ENCODE measurements around the gene EHMT1. TPM values are rescaled to one million over a fixed set of nuclear protein-coding genes. Genes with fewer than 3 reads are reported as not detected.

The EHMT1 gene
- total and polyA plus RNA-seq, 2 of the 8 experiments (the other 6 are each of a cell fraction or from before 2014, with no cell fraction given), result 95.7 to 163 TPM

DNA sequence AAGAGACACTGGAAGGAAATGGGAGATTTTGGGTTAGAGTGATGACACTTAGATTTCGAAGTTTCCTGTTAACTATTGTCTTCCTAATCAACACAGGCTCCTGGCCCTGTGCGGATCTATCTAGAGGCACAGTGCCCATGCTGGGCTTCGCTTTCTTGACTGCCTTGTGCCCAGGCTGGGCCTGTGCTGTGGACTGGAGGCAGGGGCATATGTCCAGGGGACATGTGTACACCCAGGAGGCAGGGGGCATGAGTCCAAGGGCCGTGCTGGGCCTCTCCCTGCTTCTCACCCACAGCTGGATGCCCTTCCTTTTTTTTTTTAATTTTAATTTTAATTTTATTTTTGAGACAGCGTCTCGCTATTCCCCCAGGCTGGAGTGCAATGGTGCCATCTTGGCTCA is 37.6 kb downstream of the EHMT1 start (continued):
- TF ChIP-seq, protein P1, sequence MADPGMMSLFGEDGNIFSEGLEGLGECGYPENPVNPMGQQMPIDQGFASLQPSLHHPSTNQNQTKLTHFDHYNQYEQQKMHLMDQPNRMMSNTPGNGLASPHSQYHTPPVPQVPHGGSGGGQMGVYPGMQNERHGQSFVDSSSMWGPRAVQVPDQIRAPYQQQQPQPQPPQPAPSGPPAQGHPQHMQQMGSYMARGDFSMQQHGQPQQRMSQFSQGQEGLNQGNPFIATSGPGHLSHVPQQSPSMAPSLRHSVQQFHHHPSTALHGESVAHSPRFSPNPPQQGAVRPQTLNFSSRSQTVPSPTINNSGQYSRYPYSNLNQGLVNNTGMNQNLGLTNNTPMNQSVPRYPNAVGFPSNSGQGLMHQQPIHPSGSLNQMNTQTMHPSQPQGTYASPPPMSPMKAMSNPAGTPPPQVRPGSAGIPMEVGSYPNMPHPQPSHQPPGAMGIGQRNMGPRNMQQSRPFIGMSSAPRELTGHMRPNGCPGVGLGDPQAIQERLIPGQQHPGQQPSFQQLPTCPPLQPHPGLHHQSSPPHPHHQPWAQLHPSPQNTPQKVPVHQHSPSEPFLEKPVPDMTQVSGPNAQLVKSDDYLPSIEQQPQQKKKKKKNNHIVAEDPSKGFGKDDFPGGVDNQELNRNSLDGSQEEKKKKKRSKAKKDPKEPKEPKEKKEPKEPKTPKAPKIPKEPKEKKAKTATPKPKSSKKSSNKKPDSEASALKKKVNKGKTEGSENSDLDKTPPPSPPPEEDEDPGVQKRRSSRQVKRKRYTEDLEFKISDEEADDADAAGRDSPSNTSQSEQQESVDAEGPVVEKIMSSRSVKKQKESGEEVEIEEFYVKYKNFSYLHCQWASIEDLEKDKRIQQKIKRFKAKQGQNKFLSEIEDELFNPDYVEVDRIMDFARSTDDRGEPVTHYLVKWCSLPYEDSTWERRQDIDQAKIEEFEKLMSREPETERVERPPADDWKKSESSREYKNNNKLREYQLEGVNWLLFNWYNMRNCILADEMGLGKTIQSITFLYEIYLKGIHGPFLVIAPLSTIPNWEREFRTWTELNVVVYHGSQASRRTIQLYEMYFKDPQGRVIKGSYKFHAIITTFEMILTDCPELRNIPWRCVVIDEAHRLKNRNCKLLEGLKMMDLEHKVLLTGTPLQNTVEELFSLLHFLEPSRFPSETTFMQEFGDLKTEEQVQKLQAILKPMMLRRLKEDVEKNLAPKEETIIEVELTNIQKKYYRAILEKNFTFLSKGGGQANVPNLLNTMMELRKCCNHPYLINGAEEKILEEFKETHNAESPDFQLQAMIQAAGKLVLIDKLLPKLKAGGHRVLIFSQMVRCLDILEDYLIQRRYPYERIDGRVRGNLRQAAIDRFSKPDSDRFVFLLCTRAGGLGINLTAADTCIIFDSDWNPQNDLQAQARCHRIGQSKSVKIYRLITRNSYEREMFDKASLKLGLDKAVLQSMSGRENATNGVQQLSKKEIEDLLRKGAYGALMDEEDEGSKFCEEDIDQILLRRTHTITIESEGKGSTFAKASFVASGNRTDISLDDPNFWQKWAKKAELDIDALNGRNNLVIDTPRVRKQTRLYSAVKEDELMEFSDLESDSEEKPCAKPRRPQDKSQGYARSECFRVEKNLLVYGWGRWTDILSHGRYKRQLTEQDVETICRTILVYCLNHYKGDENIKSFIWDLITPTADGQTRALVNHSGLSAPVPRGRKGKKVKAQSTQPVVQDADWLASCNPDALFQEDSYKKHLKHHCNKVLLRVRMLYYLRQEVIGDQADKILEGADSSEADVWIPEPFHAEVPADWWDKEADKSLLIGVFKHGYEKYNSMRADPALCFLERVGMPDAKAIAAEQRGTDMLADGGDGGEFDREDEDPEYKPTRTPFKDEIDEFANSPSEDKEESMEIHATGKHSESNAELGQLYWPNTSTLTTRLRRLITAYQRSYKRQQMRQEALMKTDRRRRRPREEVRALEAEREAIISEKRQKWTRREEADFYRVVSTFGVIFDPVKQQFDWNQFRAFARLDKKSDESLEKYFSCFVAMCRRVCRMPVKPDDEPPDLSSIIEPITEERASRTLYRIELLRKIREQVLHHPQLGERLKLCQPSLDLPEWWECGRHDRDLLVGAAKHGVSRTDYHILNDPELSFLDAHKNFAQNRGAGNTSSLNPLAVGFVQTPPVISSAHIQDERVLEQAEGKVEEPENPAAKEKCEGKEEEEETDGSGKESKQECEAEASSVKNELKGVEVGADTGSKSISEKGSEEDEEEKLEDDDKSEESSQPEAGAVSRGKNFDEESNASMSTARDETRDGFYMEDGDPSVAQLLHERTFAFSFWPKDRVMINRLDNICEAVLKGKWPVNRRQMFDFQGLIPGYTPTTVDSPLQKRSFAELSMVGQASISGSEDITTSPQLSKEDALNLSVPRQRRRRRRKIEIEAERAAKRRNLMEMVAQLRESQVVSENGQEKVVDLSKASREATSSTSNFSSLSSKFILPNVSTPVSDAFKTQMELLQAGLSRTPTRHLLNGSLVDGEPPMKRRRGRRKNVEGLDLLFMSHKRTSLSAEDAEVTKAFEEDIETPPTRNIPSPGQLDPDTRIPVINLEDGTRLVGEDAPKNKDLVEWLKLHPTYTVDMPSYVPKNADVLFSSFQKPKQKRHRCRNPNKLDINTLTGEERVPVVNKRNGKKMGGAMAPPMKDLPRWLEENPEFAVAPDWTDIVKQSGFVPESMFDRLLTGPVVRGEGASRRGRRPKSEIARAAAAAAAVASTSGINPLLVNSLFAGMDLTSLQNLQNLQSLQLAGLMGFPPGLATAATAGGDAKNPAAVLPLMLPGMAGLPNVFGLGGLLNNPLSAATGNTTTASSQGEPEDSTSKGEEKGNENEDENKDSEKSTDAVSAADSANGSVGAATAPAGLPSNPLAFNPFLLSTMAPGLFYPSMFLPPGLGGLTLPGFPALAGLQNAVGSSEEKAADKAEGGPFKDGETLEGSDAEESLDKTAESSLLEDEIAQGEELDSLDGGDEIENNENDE (IDR thresholded peaks at IDR 0.05; ENCODE audit: insufficient replicate concordance, low read length), result no peak
- TF ChIP-seq GTF2F1 (IDR thresholded peaks at IDR 0.05; ENCODE audit: borderline replicate concordance, low read depth, low read length) (no peak), TCF12 (IDR thresholded peaks at IDR 0.05; ENCODE audit: low read depth, low read length) (no peak), EZH2 (IDR thresholded peaks at IDR 0.05; ENCODE audit: low read depth, low read length, severe bottlenecking) (no peak)
- TF ChIP-seq, protein P2, sequence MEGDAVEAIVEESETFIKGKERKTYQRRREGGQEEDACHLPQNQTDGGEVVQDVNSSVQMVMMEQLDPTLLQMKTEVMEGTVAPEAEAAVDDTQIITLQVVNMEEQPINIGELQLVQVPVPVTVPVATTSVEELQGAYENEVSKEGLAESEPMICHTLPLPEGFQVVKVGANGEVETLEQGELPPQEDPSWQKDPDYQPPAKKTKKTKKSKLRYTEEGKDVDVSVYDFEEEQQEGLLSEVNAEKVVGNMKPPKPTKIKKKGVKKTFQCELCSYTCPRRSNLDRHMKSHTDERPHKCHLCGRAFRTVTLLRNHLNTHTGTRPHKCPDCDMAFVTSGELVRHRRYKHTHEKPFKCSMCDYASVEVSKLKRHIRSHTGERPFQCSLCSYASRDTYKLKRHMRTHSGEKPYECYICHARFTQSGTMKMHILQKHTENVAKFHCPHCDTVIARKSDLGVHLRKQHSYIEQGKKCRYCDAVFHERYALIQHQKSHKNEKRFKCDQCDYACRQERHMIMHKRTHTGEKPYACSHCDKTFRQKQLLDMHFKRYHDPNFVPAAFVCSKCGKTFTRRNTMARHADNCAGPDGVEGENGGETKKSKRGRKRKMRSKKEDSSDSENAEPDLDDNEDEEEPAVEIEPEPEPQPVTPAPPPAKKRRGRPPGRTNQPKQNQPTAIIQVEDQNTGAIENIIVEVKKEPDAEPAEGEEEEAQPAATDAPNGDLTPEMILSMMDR (IDR thresholded peaks at IDR 0.05; ENCODE audit: control extremely low read depth in 1 of 3, insufficient read depth in 1 of 3, low read depth in 1 of 3, low read length in 3 of 3), result no peak

Data from H1 (cell line).